ENCODE data around the gene MROH8.
"Not testable (repeated sequence)": the region's sequence is repeated elsewhere in the genome, so short reads cannot be mapped to it uniquely, and the experiment has no call there.

Gene MROH8

DNA sequence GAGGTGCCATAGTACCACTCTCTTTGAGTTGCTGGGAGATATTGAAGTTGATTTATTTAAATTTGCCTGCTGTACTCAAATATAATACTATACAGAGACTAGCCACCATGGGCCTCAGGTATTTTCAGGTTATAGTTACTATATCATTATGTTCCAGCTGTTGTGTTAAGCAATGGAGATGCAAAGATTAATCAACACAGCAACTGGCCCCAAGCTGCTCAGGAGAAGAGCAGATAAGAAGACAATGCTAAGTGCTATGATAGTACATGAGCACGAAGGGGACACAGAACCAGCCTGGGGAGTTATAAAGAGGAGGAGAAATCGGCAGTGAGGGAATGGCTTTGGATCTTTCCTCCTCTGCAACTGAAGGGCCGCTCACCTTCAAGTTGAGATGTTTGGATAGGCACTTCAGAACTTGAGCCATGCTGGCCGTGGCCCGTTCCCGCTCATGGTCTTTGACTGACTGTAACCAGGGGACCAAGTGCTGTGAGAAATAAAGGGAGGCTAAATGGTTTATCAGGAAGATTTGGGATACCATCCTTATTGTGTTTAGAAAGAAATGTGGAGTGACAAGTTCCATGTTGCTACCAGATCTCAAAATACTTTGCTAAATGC lies 24.6 kb downstream of the MROH8 start:
- DNase-seq (ENCODE audit: low read depth), result no peak

DNA sequence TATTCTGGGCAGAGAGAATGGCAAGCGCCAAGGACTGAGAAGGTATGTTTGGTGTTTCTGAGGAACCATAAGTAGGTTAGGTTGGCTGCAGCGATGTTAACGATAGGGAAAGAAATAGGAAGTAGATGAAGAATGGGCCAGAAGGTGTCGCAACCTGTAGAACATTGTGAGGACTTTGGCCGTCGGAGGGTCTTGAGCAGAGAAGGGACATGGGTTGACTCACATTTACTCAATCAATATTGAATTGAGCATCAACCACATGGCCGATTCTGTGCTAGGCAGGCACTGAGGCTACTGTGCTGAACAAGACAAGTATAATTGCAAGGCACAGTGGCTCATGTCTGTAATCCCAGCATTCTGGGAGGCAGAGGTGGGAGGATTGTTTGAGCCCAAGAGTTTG lies 27.1 kb downstream of the MROH8 start:
- DNase-seq (ENCODE audit: low read depth), result no peak

DNA sequence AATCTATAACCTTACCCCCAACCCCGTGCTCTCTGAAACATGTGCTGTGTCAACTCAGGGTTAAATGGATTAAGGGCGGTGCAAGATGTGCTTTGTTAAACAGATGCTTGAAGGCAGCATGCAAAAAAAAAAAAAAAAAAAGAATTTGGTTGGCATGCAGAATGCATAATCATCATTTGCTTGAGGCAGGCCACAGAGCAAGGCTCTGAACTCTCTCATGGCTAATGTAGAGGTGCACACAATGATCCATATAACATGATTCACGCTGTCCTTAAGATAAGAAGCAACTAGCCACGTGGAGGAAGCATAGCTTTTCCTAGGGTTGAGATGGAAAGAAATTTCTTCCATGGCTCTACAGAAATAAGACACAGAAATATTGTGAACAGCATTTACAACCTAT lies 27.8 kb downstream of the MROH8 start:
- no peak for DNase-seq (ENCODE audit: low read depth)

DNA sequence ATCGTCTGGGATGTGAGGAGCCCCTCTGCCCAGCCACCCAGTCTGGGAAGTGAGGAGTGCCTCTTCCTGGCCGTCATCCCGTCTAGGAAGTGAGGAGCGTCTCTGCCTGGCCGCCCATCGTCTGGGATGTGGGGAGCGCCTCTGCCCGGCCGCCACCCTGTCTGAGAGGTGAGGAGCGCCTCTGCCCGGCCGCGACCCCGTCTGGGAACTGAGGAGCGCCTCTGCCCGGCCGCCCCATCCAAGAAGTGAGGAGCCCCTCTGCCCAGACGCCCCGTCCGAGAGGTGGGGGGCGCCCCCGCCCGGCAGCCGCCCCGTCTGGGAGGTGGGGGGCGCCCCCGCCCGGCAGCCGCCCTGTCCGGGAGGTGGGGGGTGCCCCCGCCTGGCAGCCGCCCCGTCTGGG lies 28.5 kb downstream of the MROH8 start:
- not testable (repeated sequence) for DNase-seq (ENCODE audit: low read depth)

DNA sequence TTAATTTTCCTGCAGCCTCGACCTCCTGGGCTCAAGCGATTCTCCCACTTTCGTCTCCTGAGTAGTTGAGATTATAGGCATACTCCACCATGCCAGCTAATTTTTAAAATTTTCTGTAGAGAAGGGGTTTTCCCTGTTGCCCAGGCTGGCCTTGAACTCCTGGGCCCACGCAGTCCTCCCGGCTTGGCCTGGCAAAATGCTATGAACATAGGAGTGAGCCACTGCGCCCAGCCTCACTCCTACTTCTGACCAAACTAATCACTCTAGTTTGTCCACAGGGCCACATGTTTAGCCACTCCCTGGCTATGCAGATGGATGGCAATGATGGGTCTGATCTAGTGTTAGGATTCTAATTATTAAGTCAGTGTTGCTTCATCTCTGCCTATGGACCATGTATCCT lies 32.1 kb downstream of the MROH8 start:
- DNase-seq (ENCODE audit: low read depth), result no peak

DNA sequence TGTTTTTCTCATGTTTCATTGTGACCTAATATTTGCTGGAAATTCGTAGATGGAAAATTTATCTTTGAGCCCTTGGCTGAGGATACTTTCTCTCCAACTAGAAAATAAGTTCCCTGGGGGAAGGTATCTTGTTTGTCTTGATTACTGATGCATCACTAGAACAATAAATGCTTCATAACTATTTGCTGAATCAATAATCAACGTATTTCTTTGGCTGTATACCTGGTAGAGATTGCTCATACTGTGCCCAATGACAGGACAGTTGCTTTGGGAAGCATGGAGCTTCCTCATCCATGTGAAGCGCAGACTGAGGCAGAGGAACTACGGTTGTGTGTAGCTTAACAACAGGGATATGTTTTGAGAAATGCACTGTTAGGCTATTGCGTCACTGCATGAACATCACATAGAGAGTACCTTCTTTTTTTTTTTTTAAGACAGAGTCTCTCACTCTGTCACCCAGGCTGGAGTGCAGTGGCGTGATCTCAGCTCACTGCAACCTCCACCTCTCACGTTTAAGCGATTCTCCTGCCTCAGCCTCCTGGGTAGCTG lies 34.4 kb downstream of the MROH8 start:
- peak; percentile 21 for DNase-seq (ENCODE audit: low read depth)

DNA sequence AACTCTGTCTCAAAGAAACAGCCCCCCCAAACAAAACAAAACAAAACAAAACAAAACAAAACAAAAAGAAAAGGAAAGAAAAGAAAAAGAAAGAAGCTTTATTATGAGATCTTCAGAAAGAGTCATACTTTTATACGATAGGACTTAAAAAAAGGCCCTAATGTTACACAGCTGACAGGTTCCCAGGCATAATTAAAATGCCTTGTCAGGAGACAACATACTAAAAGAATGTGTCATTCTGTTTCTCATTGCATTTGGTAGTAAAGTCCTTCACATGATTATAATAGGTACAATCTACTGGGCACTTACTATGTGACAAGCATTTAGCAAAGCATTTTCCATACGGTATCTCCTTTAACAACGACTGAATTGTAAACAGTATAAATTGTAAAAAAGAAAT lies 36.6 kb downstream of the MROH8 start:
- DNase-seq (ENCODE audit: low read depth), result no peak

DNA sequence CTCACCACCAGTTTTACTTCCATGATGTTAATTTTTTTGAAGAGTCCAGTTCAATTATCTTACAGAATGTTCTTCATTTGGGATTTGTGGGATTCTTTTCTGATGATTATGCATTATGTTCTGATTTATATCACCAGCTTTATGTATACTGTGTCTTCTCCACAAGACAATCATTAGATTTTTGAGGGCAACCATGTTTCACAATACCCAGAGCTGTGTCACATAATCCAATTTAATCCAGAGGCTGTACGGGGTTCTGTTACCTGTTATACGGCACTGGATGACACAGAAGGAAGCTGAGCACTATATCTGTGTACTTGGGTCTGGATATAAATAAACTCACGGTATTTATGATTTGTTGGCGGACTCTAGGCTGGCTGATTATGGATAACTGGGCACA lies 41.8 kb downstream of the MROH8 start:
- DNase-seq (ENCODE audit: low read depth), result no peak

DNA sequence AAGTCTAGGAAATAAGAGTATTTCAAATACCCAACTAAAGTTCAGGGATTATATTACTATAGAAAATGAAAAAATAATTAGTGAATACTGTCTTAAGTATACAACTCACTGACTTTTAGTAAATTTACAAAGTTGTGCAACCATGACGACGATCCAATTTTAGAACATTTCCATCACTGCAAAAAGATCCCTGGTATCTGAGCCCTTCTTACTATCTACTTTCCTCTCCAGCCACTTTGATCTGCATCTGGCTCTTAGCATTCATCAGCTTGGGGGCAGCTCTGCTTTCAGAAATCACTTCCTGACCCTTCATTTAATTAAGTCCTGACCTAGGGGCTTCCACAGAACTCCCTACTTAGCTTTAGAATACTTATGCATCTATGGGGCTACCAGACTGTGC lies 45.4 kb downstream of the MROH8 start:
- DNase-seq (ENCODE audit: low read depth), result no peak

DNA sequence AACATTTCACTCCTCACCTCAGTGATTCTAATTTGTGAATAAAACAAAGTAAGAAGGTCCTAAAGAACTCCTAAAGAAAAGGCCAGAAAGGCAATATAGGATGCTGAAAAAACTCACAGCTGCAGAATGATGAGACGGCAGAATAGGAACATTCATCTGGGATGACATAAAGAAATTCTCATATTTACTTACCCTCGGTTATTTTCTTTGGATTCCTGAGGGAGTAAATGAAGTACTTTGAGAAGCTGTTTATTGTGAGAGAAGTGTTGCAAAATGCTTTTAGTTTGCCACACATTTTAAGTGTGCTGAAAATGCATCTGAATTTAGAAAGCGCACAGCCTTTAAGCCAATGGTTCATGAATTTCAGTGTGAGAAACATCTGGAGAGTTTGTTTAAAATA lies 47.9 kb downstream of the MROH8 start:
- peak; percentile 49 for DNase-seq (ENCODE audit: low read depth)

DNA sequence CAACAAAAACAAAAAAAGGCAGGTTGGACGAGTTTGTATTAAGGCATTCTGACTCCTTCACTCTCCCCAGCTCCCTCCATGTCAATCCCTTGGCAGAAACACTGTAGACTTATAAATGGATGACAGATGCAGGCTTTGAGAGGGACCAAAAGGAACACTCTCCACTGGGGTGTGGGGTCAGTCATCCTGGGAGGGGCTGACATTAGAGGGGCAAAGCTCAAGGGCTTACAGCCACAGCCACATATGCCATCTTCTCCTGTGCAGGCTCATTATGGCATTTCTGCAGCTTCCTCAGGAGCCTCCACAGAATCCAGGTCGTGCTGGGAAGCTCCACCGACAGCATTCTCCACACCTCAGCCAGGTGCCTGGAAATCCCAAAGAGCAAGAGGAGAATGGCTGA lies 50.5 kb downstream of the MROH8 start:
- no peak for DNase-seq (ENCODE audit: low read depth)

DNA sequence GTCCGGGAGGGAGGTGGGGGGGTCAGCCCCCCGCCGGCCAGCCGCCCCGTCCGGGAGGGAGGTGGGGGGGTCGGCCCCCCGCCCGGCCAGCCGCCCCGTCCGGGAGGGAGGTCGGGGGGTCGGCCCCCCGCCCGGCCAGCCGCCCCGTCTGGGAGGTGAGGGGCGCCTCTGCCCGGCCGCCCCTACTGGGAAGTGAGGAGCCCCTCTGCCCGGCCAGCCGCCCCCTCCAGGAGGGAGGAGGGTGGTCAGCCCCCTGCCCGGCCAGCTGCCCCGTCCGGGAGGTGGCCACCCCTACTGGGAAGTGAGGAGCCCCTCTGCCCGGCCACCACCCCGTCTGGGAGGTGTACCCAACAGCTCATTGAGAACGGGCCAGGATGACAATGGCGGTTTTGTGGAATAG lies 53.1 kb downstream of the MROH8 start:
- DNase-seq (ENCODE audit: low read depth), result not testable (repeated sequence)

DNA sequence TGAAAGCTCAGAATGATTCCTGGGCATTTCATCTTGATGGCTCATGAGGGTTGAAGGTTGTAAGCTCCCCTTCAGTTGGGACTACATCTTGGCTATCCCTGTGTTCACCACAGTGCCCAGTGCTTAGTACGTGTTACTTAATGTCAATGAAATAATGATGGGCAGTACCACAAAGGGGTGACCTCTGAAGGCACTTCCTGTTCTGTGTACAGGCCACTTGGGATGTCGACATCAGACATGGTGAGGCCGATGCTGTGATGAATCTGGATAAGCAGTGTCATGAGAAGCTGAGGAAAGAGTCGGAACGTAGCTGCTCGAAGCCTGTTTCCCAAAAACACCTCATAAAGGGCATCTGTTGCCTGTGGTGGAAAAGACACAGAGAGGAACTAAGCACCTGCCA lies 55.9 kb downstream of the MROH8 start:
- no peak for DNase-seq (ENCODE audit: low read depth)

DNA sequence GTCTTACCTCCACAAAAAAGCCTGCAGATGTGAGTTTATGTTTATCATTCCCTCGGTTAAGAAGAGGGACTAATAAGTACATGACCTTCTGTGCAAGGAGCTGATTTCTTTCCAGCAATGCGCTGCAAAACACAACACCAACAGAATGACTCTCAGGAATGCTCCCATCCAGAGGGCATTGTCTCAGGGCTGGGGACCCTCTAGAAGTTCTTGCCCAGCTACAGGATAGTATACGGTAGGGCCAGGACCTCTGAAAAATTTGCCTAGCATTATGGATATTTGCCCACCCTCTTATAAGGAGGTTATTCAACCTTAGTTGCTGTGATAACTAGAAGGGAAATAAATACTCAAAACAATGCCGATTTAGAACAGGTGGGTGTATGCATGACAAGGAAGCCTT lies 58.9 kb downstream of the MROH8 start:
- no peak for DNase-seq (ENCODE audit: low read depth)

DNA sequence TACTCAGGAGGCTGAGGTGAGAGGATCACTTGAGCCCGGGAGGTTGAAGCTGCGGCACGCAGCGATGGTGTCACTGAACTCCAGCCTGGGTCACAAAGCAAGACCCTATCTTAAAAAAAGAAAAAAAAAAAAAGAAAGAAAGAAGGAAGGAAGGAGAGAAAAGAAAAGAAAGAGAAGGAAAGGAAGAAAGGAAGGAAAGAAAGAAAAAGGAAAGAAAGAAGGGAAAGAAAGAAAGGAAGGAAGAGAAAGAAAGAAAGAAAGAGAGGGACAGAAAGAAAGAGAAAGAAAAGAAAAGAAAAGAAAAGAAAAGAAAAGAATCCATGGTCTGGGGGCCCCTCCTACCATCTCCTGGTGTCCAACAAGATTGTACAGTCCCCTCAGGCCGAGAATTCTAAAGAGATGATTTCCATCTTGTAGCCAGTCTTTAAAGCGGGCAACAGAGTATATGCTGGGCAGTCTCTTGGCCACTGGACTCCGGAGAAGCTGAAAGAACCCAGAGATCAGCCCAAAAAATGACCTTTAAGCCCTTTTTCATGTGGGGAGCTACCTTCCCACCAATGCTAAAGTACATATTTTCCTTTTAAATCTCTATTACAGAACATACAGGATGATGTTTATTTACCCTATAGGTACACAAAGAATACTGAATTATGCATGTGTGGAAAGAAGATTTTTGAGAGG lies 59.9 kb downstream of the MROH8 start:
- DNase-seq (ENCODE audit: low read depth), result no peak

DNA sequence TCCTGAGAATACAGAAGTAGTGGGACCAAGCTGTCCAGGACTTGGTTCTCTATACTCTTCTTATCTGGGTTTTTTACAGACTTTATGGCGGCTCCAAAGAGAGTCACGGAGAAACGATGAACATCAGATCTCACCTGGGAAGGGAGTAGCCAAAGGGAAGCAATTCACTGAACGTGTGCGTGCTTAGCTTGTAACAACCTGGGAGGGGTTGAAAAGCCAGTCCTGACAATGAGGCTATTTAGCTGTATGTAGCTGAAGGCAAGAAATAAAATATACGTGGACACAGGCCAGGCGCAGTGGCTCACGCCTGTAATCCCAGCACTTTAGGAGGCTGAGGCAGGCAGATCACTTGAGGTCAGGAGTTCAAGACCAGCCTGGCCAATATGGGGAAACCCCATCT lies 65.3 kb downstream of the MROH8 start:
- no peak for DNase-seq (ENCODE audit: low read depth)

DNA sequence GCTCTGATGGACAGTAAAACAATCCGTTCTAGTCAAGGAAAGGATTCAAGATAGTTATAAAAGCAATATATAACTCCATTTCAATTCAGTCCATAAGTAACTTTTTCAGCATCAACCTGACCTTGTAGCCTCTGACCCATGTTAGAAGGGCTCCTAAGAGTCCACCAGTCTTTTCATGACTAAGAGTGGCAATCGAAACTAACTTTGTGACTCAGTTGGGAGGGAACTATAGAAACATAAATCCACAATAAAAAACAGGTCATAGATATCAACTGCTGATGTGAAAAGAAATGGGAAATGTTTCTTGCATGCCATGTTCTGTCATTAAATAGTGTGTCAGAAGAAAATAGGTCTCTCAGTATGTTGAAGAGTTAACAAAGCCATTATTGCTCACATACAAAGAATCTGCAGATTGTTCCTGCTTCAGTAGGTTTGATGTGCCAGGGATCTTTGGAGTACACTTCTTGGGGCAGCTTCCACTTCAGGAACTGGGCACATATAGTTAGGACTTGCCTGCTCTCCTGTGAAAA lies 67.4 kb downstream of the MROH8 start:
- DNase-seq (ENCODE audit: low read depth), result no peak

DNA sequence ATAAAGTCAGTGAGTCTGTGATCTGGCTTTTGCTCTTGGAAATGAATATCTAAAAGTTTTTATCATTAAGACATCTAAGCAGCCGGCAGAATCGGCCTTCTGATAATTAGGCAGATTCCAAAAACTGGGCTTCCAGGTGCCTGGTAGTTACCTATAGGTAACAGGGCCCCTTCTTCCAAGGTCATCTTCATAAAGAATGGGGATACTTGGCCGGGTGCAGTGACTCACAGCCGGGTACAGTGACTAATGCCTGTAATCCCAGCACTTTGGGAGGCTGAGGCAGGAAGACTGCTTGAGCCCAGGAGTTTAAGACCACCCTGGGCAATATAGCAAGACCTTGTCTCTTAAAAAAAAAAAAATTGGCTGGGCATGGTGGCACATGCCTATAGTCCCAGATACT lies 70.7 kb downstream of the MROH8 start:
- no peak for DNase-seq (ENCODE audit: low read depth)

DNA sequence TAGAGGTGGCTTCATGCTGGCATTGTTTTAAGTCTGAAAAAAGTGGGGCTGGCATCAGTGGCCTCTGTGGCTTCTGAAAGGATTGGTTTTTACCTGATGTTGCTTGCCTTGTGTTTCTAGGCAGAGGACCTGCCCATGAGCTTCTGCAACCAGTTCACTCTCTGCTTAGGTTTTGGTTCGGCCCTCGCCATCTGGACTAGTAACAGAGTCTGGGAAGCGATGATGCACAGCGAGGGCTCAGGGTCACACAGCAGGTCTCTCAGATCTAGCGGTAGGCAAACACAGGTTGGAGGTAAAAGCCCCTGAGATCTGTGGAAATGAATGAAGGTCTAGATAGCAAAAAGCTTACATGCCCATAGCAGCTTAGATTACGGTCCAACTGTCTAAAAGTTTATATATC lies 76.8 kb downstream of the MROH8 start:
- DNase-seq (ENCODE audit: low read depth), result no peak

DNA sequence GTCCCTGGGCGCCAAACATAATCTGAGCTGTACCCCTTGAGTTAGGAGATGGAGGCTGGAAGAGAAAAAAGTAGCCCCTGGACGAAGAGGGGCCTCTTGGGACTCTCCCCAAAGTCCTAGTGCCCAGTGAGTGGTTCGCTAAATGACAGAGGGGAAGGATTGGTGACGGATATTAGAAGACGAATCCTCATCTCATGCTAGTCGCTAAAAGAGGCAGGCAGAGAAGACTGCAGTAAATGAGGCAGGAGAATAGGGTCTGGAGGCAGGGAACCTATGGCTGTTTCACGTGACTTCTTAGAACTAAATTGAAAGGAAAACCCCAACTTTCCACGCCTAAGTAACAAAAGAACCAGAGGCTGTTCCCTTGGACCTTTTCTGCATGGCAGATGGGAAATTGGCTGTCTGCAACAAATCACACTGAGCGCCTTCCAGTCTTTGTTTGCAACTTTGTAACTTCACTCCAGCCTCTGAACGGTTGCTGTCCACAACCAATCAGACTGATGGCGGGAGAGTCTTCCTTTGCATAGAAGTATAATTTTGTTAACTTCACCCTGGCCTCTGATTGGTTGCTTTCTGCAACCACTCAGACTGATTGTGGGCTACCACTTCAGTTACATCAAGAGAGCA lies 82.8 kb downstream of the MROH8 start:
- DNase-seq (ENCODE audit: low read depth), result no peak

DNA sequence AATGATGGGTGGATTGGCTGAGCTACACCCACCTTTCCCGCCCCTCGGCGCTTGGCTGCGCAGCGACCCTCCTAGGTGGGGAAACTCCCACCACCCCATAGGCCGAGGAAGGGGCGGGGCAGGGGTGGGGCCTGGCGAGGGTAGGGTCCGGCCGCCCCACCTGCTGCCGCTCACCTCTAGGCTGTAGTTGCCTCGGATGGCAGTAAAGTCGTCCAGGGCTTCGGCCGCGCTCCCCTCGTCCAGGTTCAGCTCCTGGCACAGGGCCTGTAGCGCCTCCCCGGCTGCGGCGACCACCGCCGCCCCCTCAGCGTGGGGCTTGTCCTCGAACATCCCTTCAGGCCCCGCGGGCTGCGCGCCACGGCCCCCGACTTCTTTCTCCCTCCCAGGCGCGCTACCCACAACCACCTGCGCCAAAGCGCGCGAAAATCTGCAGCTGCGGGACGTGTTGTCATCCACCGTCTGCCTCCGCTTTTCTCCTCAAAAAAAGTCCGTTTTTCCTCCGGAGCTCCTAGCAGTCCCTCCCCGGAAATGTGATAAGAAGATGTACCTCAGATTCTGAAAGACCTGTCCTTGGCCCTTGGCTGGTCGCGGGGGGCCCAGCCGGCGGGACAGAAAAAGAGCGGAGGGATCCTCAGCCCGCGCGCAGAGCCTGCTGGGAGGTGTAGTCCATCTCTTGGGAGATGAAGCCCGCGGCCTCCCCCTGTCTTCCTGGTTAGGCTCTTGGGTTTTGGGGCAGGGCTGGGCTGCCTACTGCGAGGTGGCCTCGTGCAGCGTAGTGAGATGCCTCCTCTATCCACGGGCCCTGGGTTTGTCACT lies 83.5 kb downstream of the MROH8 start, which contains the start of gene RBL1:
Gene RBL1 (minus strand): TSS at position 399 of the 816 bp plus-strand sequence. CDS start 69 bp downstream, at position 330.
- peak; percentile 86 for DNase-seq (ENCODE audit: low read depth)

DNA sequence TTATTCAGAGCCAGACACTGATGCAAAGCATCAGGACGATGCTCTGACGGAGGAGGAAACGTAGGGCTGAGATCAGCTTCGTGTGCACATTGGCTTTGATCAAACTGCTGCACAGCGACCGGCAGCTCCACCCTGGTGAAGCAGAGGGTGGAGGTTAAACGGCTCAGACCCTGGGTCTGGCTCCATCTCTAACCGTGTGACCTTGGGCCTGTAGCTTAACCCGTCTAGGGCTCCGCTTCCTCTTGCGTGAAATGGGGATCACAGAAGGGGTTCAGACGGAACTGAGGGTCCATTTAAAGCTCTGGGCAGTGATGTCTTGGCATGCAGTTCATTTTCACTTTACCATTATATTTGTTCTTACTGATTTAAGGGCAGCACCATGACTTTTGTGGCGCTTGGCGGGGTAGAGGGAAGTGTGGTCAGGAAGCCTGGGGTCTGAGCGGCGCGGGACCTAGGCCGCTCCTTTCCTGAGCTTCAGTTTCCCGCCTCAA lies 84.2 kb downstream of the MROH8 start:
- DNase-seq (ENCODE audit: low read depth), result peak; percentile 9
